HG03558 (cell line): ENCODE measurements around the gene PDCD11.
"Not testable (repeated sequence)": the region's sequence is repeated elsewhere in the genome, so short reads cannot be mapped to it uniquely, and the experiment has no call there.

Experiments used
- ATAC-seq: cut with Tn5 transposase; IDR thresholded peaks from one replicate; pipeline ENCODE4 v1.9.1; 2021; ENCODE audit warnings: moderate number of reproducible peaks; ENCODE audit not compliant: unreplicated experiment; ENCODE audit errors: extremely low read depth

The PDCD11 gene

GRCh38 chr10:103470761-103471653 lies 74.6 kb downstream of the PDCD11 start:
- peak; percentile 71 for ATAC-seq

- no peak for ATAC-seq
These were observed 75.6 kb downstream of the PDCD11 start for GRCh38 chr10:103472005-103472404.

DNA sequence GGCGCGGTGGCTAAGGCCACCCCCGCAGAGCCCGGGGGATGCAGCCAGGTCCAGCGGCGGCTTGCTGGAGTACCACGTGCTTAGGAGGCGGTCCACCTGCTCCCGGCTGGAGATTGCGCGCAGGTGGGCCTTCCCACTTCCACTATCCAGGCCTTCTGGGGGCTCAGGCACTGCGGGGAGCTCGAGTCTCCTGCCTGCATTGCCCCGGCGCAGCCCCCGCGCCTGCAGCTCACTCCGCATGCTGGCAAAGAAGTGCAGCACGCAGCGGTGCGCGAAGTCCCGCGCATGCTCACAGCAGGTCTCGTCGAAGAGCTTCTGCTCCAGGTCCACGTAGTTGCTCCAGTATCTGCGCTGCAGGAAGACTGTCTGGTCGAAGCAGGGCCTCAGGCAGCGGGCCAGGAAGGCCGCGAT lies 76.8 kb downstream of the PDCD11 start:
- no peak for ATAC-seq

DNA sequence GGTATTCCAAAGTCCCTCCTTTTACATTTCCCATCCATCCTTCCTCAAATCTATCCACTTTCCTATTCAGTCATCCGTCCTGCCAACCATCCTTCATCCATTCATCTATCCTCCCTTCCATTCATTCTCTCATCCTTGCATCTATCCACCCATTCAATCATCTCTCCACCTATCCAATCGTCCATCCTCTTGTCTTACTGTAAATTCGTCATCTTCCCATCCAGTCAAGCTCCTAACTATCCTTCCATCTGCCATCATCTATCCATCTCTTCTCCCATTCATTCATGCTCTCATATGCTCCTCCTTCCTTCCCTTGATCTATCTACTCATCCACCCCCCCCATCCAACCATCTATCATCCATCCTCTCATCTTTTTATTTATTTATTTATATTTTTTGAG lies 77.7 kb downstream of the PDCD11 start:
- ATAC-seq, result no peak

DNA sequence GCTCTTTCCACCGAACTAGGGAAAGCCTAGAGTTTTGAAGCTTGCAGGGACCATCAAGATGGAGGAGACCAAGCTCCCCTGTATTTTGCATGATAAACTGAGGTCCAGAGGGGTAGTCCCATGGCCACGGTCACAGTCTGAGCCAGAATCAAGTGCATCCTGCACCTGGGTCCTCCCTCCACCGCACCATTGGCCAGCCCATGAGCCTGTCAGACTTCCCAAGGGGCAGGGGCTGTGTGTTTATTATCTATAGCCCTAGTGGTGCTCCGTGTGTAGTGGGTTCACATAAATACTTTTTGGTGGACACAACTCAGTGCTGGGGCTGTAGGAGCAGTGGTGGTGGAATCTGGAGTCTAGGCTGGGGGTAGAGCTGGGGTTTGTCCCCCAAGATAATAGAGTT lies 79.0 kb downstream of the PDCD11 start:
- ATAC-seq, result no peak

- ATAC-seq, result no peak
These were observed 79.8 kb downstream of the PDCD11 start for GRCh38 chr10:103476046-103476768.

GRCh38 chr10:103478671-103479070 lies 82.2 kb downstream of the PDCD11 start:
- no peak for ATAC-seq

DNA sequence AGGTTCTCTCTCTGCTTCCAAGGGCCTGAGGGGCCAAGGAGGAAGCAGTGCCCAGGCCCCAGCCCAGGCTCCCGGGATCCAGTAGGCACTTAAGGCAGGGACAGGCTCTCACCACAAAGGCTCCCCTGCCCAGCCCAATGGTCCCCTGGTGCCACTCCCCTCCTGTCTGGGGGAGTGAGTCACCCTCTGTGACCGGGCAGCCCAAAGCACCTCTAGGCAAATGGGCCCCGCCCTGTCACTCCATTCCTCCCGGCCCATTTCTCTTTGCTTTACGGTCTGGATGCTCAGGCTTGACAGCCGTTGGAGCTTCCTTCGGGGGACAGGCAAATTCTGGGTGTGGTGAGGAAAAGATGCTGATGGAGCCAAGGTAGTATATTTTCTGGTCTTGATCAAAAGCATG lies 82.7 kb downstream of the PDCD11 start, which contains the start of gene CALHM3:
Gene CALHM3 (minus strand): TSS at position 106 of the 400 bp plus-strand sequence. CDS start 208 bp downstream, outside the sequence.
- ATAC-seq, result no peak

GRCh38 chr10:103480521-103480920 lies 84.1 kb downstream of the PDCD11 start:
- no peak for ATAC-seq

DNA sequence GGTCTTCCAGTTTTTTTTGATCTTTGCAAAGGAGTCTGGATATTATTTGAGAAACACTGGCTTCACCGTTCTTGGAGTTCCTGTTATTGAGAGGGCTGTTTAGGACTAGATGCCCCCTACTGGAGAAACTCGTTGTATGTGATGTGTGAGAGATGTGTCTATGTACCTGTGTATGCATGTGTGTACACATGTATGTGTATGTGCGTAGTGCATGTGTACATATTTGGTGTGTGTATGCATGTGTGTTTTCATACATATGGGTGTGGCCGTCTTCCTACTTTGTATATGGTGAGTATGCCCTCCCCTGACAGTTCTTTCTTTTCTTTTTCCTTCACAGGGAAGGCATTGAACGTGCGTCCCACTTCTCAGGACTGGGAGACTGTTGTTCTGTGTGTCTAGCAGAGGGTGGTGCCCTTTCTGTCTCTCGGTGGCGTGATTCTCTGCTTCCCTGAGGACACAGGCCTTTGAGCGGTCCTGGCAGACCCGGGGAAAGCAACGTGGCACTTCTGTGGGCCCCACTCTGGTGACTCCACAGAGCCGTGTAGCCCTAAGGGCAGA lies 85.6 kb downstream of the PDCD11 start:
- ATAC-seq, result no peak

GRCh38 chr10:103486635-103487409 lies 90.4 kb downstream of the PDCD11 start:
- ATAC-seq, result not testable (repeated sequence)

- ATAC-seq, result no peak
These were observed 90.9 kb downstream of the PDCD11 start for GRCh38 chr10:103487410-103487708.

DNA sequence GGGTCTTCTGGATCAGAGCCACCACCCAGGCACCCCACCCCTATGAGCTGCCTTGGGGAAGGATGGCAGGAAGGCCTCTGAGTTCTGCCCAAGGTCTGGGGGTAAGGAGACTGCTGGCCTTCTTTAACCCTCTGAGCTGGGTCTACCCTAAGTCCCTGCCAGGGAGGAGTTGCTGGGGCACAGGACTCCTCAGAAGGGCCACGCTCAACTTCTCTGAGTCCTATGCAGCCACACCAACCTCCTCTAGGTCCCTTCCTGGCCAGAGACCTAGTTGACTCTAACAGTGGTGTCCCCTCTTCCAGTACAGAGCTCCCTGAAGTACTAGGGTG lies 94.5 kb downstream of the PDCD11 start:
- ATAC-seq, result no peak

DNA sequence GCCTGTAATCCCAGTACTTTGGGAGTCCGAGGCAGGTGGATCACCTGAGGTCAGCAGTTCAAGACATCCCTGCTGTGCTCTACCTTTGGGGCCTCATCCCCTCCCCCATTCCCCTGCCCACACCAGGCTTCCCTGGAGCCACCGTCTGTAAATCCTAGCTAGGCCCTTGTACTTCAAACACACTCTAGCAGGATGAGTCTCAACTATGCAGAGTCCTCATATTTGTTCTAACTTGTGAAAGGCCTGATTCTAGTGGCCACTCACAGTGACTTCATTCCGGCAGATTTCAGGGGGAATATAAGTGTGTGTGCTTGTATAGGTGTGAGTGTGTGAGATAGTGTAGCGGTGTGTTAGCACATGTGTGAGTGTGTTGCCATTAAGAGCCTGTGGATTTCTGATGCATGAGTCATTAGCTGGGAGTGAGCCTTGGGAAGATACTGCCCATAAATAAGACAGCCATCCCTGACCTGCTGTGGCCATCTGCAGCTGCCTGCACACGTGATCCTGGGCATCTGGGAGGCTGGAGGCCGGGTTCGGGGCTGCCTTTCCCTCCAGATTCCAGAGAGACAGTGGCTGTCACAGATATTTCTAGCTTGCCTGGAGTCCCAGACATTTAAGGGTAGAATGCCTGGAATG lies 95.4 kb downstream of the PDCD11 start:
- no peak for ATAC-seq

- no peak for ATAC-seq
These were observed 96.3 kb downstream of the PDCD11 start for GRCh38 chr10:103492655-103493261.

GRCh38 chr10:103493362-103493915 lies 97.0 kb downstream of the PDCD11 start, which contains the start of gene NEURL1:
Gene NEURL1, plus strand, starts transcription at chr10:103493705. Its CDS starts 683 bp downstream, at chr10:103494388.
- no peak for ATAC-seq

DNA sequence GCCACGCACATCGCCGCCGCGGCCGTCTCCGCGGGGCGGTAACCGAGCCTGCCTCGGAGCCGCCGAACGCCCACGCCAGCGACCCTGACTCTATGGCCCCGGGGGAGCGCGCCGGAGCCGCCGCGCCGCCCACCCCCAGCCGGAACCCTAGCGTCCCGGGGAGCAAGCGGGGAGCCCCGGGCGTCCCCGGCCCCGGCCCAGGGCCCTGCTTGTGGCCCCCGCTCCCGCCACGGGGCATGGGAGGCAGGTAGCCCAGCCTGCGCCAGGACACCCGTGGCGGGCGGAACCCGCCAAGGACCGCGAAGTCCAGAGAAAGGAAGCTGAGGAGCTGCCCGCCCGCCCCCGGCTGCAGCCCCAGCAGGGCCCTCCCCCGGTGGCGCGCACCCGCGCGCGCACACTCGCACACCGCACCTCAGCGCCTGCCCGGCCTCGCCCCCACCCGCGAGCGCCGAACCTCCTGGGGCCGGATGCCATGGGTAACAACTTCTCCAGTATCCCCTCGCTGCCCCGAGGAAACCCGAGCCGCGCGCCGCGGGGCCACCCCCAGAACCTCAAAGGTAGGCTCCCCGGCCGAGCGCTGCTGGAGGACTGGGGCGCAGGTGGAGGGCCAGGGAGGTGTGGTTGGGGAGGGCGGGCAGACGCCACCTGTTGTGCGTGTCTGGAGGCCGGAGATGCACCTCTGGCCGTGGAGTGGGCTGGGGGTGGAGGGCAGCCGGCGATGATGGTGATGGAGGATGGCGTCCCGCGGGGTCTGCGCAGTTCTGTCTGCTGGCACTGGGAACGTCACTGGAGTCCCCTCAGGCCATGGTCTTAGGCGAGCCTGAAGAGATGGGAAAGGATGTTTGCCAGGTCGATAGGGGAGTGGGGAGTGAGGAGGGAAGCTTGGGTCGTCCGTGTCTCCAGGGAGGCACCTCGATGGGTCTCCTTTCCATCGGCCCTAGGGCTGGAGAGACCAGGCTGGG lies 97.8 kb downstream of the PDCD11 start:
- no peak for ATAC-seq

- no peak for ATAC-seq
These were observed 98.9 kb downstream of the PDCD11 start for GRCh38 chr10:103495321-103495720.
